GM12865 (cell line): ENCODE results near the gene RBPJ.

ENCODE experiments used
- DNase-seq: peaks from one replicate; pipeline ENCODE4 v3.0.0; 2010; ENCODE audit warnings: low read depth
- H3K4me3 ChIP-seq: 2 replicates; pipeline ENCODE4 v1.5.1; 2011; ENCODE audit warnings: mild to moderate bottlenecking, low read depth, low read length, control low read depth
- TF ChIP-seq, protein P1 (sequence below): IDR thresholded peaks from 2 replicates; pipeline ENCODE4 v1.5.1; 2011; ENCODE audit warnings: low read length, control low read depth, low read depth, inconsistent platforms; ENCODE audit not compliant: insufficient read depth; ENCODE audit errors: missing control alignments

RBPJ gene

DNA sequence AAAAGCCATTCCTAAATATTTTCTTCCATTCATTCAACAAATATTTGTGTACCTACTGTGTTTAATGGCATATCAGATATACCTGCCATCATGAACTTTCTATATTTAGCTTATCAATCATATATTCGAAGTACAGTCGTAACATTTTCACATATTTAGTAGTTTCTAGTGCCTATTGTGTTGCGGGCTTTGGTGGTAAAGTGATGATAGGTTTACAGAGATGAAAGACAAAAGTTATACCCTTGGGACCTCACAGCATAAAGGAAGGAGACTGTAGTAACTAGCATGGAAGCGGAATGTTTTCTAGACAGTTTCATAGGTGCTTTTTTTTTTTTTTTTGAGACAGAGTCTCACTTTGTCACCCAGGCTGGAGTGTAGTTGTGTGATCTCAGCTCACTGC, 39.5 kb downstream of the RBPJ start:
- TF ChIP-seq, protein P1, sequence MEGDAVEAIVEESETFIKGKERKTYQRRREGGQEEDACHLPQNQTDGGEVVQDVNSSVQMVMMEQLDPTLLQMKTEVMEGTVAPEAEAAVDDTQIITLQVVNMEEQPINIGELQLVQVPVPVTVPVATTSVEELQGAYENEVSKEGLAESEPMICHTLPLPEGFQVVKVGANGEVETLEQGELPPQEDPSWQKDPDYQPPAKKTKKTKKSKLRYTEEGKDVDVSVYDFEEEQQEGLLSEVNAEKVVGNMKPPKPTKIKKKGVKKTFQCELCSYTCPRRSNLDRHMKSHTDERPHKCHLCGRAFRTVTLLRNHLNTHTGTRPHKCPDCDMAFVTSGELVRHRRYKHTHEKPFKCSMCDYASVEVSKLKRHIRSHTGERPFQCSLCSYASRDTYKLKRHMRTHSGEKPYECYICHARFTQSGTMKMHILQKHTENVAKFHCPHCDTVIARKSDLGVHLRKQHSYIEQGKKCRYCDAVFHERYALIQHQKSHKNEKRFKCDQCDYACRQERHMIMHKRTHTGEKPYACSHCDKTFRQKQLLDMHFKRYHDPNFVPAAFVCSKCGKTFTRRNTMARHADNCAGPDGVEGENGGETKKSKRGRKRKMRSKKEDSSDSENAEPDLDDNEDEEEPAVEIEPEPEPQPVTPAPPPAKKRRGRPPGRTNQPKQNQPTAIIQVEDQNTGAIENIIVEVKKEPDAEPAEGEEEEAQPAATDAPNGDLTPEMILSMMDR: no peak
- no peak for DNase-seq
- H3K4me3 ChIP-seq: no peak overlapping the region

DNA sequence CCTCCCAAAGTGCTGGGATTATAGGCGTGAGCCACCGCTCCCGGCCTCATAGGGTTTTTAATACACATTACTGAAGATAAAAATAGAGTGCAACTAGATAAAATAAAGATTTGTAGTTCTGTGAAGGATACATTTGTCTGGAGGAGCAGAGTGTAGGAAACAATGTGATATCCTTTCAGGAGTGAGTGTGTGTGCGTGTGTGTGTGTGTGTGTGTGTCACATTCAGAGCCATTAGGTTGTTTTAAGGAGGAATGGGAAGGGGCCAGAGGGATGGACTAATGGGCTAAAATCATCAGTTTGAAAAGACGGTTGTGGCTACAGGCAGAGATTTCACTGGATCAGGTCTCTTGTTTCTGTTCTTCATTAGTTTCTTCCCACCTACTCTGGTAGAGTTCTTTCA, 40.0 kb downstream of the RBPJ start:
- TF ChIP-seq, protein P1: no peak
- DNase-seq: no peak
- H3K4me3 ChIP-seq: no peak overlapping the region

DNA sequence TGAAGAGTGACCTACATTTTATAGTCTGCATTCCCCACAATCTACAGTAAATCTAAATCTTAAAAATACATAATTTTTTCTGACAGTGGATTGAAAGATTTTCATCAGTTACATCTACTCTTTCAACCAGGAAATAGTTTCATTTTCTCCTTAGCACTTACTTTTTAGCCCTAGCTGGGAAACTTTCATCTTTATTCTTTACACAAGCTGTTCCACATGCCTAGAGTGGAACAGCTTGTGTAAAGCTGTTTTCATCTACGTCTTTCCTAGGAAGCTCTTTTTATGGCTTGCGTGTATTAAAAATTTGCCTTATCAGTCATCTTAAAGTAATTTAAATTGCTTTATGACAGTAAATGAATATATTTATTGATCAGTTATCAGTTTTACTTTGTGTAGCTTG, 40.5 kb downstream of the RBPJ start:
- no peak overlapping the region for H3K4me3 ChIP-seq
- TF ChIP-seq, protein P1: no peak
- DNase-seq: no peak

DNA sequence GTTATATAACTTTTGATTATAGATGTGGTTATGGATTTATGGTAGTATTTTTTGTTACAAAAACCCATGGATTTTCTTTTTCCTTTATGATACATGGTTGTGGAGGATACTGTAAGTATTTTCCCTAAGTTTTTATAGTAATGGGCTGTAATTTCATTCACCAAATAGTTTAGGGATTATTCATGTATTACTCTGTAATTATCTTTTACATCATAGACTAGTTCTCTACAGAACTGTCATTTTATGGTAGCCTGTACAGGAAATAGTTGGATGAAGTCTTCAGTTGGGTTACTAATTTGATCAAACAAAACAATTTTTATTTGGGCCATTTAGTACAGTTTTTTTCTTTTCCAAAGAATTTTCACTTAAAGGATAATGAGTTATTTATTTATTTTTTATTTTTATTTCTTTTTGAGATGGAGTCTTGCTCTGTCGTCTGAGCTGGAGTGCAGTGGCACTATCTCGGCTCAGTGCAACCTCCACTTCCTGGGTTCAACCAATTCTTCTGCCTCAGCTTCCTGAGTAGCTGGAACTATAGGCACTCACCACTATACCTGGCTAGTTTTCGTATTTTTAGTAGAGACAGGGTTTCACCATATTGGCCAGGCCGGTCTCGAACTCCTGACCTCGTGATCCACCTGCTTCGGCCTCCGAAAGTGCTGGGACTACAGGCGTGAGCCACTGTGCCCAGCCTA, 42.1 kb downstream of the RBPJ start:
- H3K4me3 ChIP-seq: no peak overlapping the region
- TF ChIP-seq, protein P1: no peak
- no peak for DNase-seq

DNA sequence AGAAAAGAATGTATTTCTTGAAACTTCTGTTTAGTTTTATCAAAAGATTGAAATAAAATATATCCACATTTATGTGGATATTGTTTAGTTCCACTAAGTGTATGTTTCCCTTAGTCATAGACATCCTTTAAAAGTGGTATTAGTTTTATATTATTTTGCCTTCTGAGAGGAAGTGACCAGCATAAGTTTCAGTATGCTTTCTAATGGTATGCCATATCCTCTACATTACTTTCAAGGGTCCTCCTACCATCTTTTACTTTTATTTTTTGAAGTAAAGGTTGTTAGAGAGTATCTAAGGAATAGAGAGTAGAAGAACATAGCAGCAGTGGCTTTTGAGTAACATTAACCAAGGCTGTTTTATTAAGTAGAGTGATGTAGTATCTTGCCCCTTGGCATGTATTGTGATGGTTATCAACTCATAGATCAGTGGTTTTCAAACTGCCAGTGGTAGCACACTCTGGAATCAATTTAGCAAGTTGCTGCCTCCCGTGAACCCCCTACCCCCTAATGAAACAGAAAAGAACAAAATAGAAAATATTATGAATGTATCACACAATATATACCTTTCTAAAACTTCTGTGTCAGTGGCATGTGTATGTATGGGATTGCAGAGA, 44.8 kb downstream of the RBPJ start:
- H3K4me3 ChIP-seq: no peak overlapping the region
- DNase-seq: no peak
- TF ChIP-seq, protein P1: no peak

DNA sequence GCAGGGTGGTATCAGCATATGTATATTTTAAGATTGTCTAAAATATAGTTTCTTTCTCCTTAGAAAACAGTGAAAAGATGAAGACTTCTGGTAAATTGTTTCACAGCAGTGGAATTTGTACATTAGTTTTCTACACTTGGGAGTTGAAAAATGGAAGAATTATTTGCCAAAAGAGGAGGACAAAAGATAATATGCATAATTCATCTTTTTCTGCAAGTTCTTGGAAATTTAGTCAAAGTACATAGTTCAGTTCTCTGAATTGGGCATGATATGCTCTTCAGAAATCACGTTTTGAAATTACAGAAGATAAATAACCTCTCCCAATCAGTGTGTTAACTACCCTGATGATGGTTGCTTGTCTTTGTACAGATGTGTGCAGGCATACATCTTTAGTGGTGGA, 47.0 kb downstream of the RBPJ start:
- H3K4me3 ChIP-seq: no peak overlapping the region
- TF ChIP-seq, protein P1: no peak
- no peak for DNase-seq

DNA sequence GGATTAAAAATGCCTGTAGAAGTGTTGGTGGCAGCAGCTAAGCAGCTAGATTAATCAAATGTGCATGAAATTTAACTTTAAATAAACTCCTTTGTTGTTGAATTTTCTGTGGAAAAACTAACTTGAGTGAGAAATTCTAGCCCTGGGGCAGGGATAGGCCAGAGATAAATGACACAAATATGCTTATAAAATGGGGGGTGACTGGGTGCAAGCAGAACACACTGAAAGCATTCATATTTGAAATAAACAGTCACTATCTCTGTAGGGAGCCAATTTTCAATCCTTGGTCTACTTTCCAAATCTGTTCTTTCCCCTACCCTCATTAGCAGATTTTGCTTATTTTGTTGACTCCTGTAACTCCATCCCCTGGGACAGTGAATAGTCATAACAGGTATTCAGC, 47.9 kb downstream of the RBPJ start:
- no peak overlapping the region for H3K4me3 ChIP-seq
- no peak for DNase-seq
- TF ChIP-seq, protein P1: no peak
